ENCODE measurements around the gene SOAT1.

SOAT1 gene

GRCh38 chr1:179305450-179305849 lies 11.9 kb downstream of the SOAT1 start:
- H3K27me3 ChIP-seq (ENCODE audit: control insufficient read depth, insufficient read depth, low read length) = peaks cover under 1% of the 10 kb centered on the region; the same call in 1 of the 2 replicates
- H3K36me3 ChIP-seq (ENCODE audit: control insufficient read depth, insufficient read depth, low read length) = no peaks in the 10 kb centered on the region
- no peaks in the 10 kb centered on the region for H3K9me3 ChIP-seq (ENCODE audit: control insufficient read depth, insufficient read depth, low read length)
- no peak overlapping the region for H3K27ac ChIP-seq (ENCODE audit: low read depth, low read length)
- no peaks in the 10 kb centered on the region for H3K4me1 ChIP-seq (ENCODE audit: control insufficient read depth, insufficient read depth, low read length)
- no peak overlapping the region for H3K4me3 ChIP-seq (ENCODE audit: low read depth, low read length)
- no peak overlapping the region for H3K9ac ChIP-seq (ENCODE audit: low read depth, low read length)

- H3K27me3 ChIP-seq (ENCODE audit: control insufficient read depth, insufficient read depth, low read length) = no peaks in the 10 kb centered on the region
- no peak overlapping the region for H3K4me3 ChIP-seq (ENCODE audit: low read depth, low read length)
- H3K4me1 ChIP-seq (ENCODE audit: control insufficient read depth, insufficient read depth, low read length) = no peaks in the 10 kb centered on the region
- no peaks in the 10 kb centered on the region for H3K36me3 ChIP-seq (ENCODE audit: control insufficient read depth, insufficient read depth, low read length)
- H3K9ac ChIP-seq (ENCODE audit: low read depth, low read length) = no peak overlapping the region
- H3K27ac ChIP-seq (ENCODE audit: low read depth, low read length) = no peak overlapping the region
- no peaks in the 10 kb centered on the region for H3K9me3 ChIP-seq (ENCODE audit: control insufficient read depth, insufficient read depth, low read length)
Measured at GRCh38 chr1:179310291-179310690, 16.7 kb downstream of the SOAT1 start.

- no peak overlapping the region for H3K4me3 ChIP-seq (ENCODE audit: low read depth, low read length)
- no peaks in the 10 kb centered on the region for H3K4me1 ChIP-seq (ENCODE audit: control insufficient read depth, insufficient read depth, low read length)
- no peaks in the 10 kb centered on the region for H3K36me3 ChIP-seq (ENCODE audit: control insufficient read depth, insufficient read depth, low read length)
- H3K9ac ChIP-seq (ENCODE audit: low read depth, low read length) = no peak overlapping the region
- no peak overlapping the region for H3K27ac ChIP-seq (ENCODE audit: low read depth, low read length)
- no peaks in the 10 kb centered on the region for H3K9me3 ChIP-seq (ENCODE audit: control insufficient read depth, insufficient read depth, low read length)
- H3K27me3 ChIP-seq (ENCODE audit: control insufficient read depth, insufficient read depth, low read length) = no peaks in the 10 kb centered on the region
Measured at GRCh38 chr1:179310721-179311120, 17.1 kb downstream of the SOAT1 start.

DNA sequence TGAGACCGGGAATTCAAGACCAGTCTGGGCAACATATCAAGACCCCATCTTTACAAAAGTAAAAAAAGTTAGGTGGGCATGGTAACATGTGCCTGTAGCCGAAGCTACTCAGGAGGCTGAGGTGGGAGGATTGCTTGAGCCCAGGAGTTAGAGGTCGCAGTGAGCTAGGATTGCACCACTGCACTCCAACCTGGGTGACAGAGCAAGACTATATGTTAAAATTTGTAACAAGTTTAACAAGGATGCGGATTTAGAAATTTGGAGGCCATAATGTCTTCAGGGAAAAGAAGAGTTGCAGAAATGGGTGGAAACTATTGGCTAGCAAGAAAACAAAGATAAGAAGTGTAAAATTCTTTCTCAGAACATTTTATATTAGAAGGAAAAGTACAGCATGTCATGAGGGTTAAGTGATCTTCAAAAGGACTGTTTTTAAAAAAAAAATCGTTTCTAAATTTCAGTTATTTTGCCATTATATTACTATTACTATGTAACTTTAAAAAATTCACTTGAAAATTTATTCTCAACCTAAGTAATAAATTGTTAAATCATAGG lies 17.6 kb downstream of the SOAT1 start:
- Histone ChIP-seq H3K27me3 (ENCODE audit: control insufficient read depth, insufficient read depth, low read length) (no peaks in the 10 kb centered on the region), H3K4me3 (ENCODE audit: low read depth, low read length) (no peak overlapping the region), H3K36me3 (ENCODE audit: control insufficient read depth, insufficient read depth, low read length) (no peaks in the 10 kb centered on the region), H3K9me3 (ENCODE audit: control insufficient read depth, insufficient read depth, low read length) (no peaks in the 10 kb centered on the region), H3K4me1 (ENCODE audit: control insufficient read depth, insufficient read depth, low read length) (no peaks in the 10 kb centered on the region), H3K9ac (ENCODE audit: low read depth, low read length) (no peak overlapping the region), H3K27ac (ENCODE audit: low read depth, low read length) (no peak overlapping the region)

DNA sequence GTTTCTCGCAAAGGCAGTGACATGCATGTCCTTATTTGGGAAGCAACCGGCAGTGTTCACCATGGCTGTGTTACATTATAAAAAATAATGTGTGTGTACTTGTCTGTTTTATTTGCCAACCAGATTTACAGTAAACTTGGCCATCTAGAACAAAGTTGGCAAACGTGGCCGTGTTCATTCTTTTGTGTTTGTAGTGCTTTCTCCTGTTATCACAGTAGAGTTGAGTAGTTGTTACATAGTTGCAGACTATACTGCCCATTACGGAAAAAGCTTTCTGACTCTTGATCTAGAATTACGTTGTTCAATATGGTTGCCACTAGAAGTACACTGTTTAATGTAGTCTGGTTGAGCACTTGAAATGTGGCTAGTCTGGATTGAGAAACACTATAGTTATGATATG lies 19.4 kb downstream of the SOAT1 start:
- no peak overlapping the region for H3K4me3 ChIP-seq (ENCODE audit: low read depth, low read length)
- H3K9ac ChIP-seq (ENCODE audit: low read depth, low read length) = no peak overlapping the region
- no peaks in the 10 kb centered on the region for H3K4me1 ChIP-seq (ENCODE audit: control insufficient read depth, insufficient read depth, low read length)
- no peaks in the 10 kb centered on the region for H3K27me3 ChIP-seq (ENCODE audit: control insufficient read depth, insufficient read depth, low read length)
- H3K9me3 ChIP-seq (ENCODE audit: control insufficient read depth, insufficient read depth, low read length) = no peaks in the 10 kb centered on the region
- no peaks in the 10 kb centered on the region for H3K36me3 ChIP-seq (ENCODE audit: control insufficient read depth, insufficient read depth, low read length)
- no peak overlapping the region for H3K27ac ChIP-seq (ENCODE audit: low read depth, low read length)

DNA sequence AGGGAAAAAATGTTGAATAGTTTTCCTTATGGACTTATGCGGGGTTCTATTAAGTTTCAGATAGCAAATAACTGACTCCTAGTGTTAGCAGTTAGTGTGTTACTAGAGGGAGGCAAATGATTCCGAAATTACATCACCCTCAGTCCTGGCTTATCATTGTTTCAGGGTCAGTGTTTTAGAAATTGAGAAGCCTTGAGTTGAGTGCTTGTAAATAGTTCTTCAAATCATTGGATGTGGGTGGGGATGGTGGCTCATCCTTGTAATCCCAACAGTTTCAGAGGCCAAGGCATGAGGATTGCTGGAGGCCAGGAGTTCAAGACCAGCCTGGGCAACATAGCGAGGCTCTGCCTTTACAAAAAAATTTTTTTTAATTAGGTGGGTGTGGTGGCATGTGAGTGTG lies 21.3 kb downstream of the SOAT1 start:
- H3K4me3 ChIP-seq (ENCODE audit: low read depth, low read length) = no peak overlapping the region
- H3K27ac ChIP-seq (ENCODE audit: low read depth, low read length) = no peak overlapping the region
- H3K9me3 ChIP-seq (ENCODE audit: control insufficient read depth, insufficient read depth, low read length) = no peaks in the 10 kb centered on the region
- peaks cover 4% of the 10 kb centered on the region; the same call in 1 of the 2 replicates for H3K4me1 ChIP-seq (ENCODE audit: control insufficient read depth, insufficient read depth, low read length)
- no peaks in the 10 kb centered on the region for H3K36me3 ChIP-seq (ENCODE audit: control insufficient read depth, insufficient read depth, low read length)
- H3K27me3 ChIP-seq (ENCODE audit: control insufficient read depth, insufficient read depth, low read length) = no peaks in the 10 kb centered on the region
- H3K9ac ChIP-seq (ENCODE audit: low read depth, low read length) = no peak overlapping the region

- no peaks in the 10 kb centered on the region for H3K36me3 ChIP-seq (ENCODE audit: control insufficient read depth, insufficient read depth, low read length)
- H3K4me3 ChIP-seq (ENCODE audit: low read depth, low read length) = no peak overlapping the region
- no peaks in the 10 kb centered on the region for H3K27me3 ChIP-seq (ENCODE audit: control insufficient read depth, insufficient read depth, low read length)
- no peak overlapping the region for H3K9ac ChIP-seq (ENCODE audit: low read depth, low read length)
- peaks cover 4% of the 10 kb centered on the region; the same call in 1 of the 2 replicates for H3K4me1 ChIP-seq (ENCODE audit: control insufficient read depth, insufficient read depth, low read length)
- H3K27ac ChIP-seq (ENCODE audit: low read depth, low read length) = no peak overlapping the region
- H3K9me3 ChIP-seq (ENCODE audit: control insufficient read depth, insufficient read depth, low read length) = no peaks in the 10 kb centered on the region
Measured at GRCh38 chr1:179318491-179318890, 24.9 kb downstream of the SOAT1 start.

DNA sequence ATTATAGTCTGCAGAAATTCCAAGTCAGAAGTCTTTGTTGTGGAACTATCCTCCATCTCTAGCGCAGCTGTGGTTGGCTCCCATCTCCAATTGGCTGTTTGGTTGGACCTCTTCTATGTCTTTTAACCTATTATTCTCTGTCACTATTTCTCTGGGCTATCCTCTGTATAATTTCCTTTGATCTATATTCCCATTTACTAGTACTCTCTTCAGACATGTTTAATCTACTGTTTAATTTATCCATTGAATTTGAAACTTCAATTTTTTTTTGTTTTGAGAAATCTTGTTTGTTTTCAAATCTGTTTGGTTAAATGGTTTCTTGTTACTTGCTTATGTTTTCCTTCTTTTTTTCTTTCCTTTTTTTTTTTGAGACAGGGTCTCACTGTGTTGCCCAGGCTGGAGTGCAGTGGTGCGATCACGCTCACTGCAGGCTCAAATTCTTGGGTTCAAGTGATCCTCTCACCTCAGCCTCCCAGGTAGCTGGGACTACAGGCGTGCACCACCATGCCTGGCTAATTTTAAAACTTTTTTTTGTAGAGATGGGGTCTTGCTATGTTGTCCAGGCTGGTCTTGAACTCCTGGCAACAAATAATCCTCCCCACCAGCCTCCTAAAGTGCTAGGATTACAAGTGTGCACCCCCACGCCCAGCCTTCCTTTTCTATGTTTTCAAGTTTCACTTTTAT lies 28.1 kb downstream of the SOAT1 start:
- Histone ChIP-seq H3K4me1 (ENCODE audit: control insufficient read depth, insufficient read depth, low read length) (peaks cover 4% of the 10 kb centered on the region; the same call in 1 of the 2 replicates), H3K9me3 (ENCODE audit: control insufficient read depth, insufficient read depth, low read length) (no peaks in the 10 kb centered on the region), H3K27me3 (ENCODE audit: control insufficient read depth, insufficient read depth, low read length) (no peaks in the 10 kb centered on the region), H3K9ac (ENCODE audit: low read depth, low read length) (no peak overlapping the region), H3K36me3 (ENCODE audit: control insufficient read depth, insufficient read depth, low read length) (no peaks in the 10 kb centered on the region), H3K27ac (ENCODE audit: low read depth, low read length) (no peak overlapping the region), H3K4me3 (ENCODE audit: low read depth, low read length) (no peak overlapping the region)

DNA sequence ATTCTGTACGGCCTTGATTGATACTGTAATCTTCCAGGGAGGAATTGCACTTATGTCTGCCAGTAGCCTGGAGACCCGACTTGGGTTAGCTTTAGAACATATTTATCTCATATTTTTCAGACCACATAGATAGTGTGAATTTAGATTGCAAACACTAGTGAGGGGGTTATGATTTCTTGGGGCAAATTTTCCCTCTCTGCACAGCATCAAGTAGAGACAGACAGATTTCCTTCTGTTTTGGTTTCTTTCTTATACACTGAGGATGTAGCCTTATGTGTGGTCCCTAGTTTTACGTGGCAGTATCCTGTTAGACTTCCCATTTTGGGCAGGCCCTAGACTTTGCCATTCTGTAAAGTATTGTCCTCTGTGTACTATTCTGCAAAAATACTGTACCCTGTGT lies 29.0 kb downstream of the SOAT1 start:
- Histone ChIP-seq H3K36me3 (ENCODE audit: control insufficient read depth, insufficient read depth, low read length) (no peaks in the 10 kb centered on the region), H3K4me3 (ENCODE audit: low read depth, low read length) (no peak overlapping the region), H3K27me3 (ENCODE audit: control insufficient read depth, insufficient read depth, low read length) (no peaks in the 10 kb centered on the region), H3K9me3 (ENCODE audit: control insufficient read depth, insufficient read depth, low read length) (no peaks in the 10 kb centered on the region), H3K27ac (ENCODE audit: low read depth, low read length) (no peak overlapping the region), H3K9ac (ENCODE audit: low read depth, low read length) (no peak overlapping the region), H3K4me1 (ENCODE audit: control insufficient read depth, insufficient read depth, low read length) (peaks cover 4% of the 10 kb centered on the region; the same call in 1 of the 2 replicates)

DNA sequence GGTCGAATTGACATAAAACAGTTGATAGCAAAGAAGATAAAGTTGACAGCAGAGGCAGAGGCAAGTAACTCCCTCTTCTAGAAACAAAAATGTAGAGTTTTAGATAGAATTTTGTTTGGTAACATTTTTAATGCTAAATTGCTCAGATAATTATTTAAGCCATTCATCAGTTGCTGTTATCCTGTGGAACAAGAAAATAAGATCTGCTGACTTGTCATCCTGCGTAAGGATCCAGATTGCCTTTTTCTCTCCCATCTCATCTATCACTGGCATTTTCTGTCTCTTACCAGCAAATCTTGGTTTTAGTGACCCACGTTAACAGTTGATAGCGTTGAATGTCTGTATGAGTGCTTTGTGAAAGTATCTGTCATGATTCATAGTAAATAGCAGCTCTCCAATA lies 29.8 kb downstream of the SOAT1 start:
- H3K4me1 ChIP-seq (ENCODE audit: control insufficient read depth, insufficient read depth, low read length) = peaks cover 4% of the 10 kb centered on the region; the same call in 1 of the 2 replicates
- no peak overlapping the region for H3K27ac ChIP-seq (ENCODE audit: low read depth, low read length)
- H3K27me3 ChIP-seq (ENCODE audit: control insufficient read depth, insufficient read depth, low read length) = no peaks in the 10 kb centered on the region
- H3K4me3 ChIP-seq (ENCODE audit: low read depth, low read length) = no peak overlapping the region
- H3K9ac ChIP-seq (ENCODE audit: low read depth, low read length) = no peak overlapping the region
- H3K9me3 ChIP-seq (ENCODE audit: control insufficient read depth, insufficient read depth, low read length) = no peaks in the 10 kb centered on the region
- H3K36me3 ChIP-seq (ENCODE audit: control insufficient read depth, insufficient read depth, low read length) = no peaks in the 10 kb centered on the region

DNA sequence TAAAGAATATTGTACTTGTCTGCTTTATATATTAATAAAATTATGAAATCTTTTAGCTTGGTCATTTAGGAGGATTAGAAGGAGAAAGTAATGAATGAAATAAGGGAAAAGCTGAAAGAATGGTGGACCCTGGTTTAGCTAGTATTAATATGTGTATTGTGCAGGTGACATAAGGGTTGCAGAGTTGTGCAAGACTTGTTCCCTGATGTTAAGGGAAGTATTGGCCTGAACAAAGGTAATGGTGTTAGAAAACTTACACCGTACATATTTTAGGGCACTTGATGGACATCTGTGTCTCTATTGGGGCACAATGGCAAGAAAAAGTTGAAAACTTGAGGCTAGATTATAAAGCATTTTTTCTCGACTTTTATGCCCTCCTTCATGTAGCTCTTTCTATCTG lies 32.2 kb downstream of the SOAT1 start:
- Histone ChIP-seq H3K9ac (ENCODE audit: low read depth, low read length) (no peak overlapping the region), H3K4me3 (ENCODE audit: low read depth, low read length) (no peak overlapping the region), H3K9me3 (ENCODE audit: control insufficient read depth, insufficient read depth, low read length) (no peaks in the 10 kb centered on the region), H3K27ac (ENCODE audit: low read depth, low read length) (no peak overlapping the region), H3K27me3 (ENCODE audit: control insufficient read depth, insufficient read depth, low read length) (no peaks in the 10 kb centered on the region), H3K36me3 (ENCODE audit: control insufficient read depth, insufficient read depth, low read length) (no peaks in the 10 kb centered on the region), H3K4me1 (ENCODE audit: control insufficient read depth, insufficient read depth, low read length) (no peaks in the 10 kb centered on the region)

Data from HUES48 (cell line).